ENCODE results near the gene PPP2R2B. TPM values are rescaled to one million over a fixed set of nuclear protein-coding genes. Genes with fewer than 3 reads are reported as not detected.

PPP2R2B gene
- total and polyA plus RNA-seq, 2 of the 4 experiments (the other 2 are of a cell fraction) = not detected

- H2AK5ac ChIP-seq (ENCODE audit: low read depth, low read length) = no peak overlapping the region
- ChIA-PET CTCF (no interaction called here), POLR2A (ENCODE audit: unreplicated experiment) (no interaction called here)
- intact Hi-C loops (cut with micrococcal nuclease) (no loop called here), dilution Hi-C loops (cut with HindIII; ENCODE audit: low sequenced_read_pairs, unreplicated experiment) (no loop called here), in situ Hi-C loops (cut with MboI; ENCODE audit: low sequenced_read_pairs) (no loop called here)
- no TSS peak for BruUV-seq (replicated peaks)
- H2BK5ac ChIP-seq (ENCODE audit: low read depth, low read length, poor library complexity, severe bottlenecking) = no peak overlapping the region
- no peak for ATAC-seq (ENCODE audit: low read depth)
- no peaks in the 10 kb centered on the region for H3K4me1 ChIP-seq (ENCODE audit: control insufficient read depth, insufficient read depth, low read length)
- WGBS, 2 experiments (ENCODE audit: extremely low coverage in 2 of 2, insufficient read length in 1 of 2) = no CpG with 5 or more reads among the region's 2 CpGs
- H3K9me1 ChIP-seq (ENCODE audit: insufficient read depth, low read length) = no peaks in the 10 kb centered on the region
- H4K5ac ChIP-seq (ENCODE audit: low read depth, low read length) = no peak overlapping the region
- no peak overlapping the region for H2BK15ac ChIP-seq (ENCODE audit: low read depth, low read length)
- H3K4ac ChIP-seq (ENCODE audit: low read depth, low read length) = no peak overlapping the region
- H3K14ac ChIP-seq (replicated peaks; ENCODE audit: low read depth, low read length) = no peak overlapping the region
- no peak overlapping the region for H3K27ac ChIP-seq (ENCODE audit: insufficient read depth, low read length)
- no peak overlapping the region for H3K23ac ChIP-seq (ENCODE audit: low read depth, low read length)
- no peak overlapping the region for H2BK20ac ChIP-seq (ENCODE audit: low read depth, low read length)
- no peaks in the 10 kb centered on the region for H3K9me3 ChIP-seq (ENCODE audit: control insufficient read depth, insufficient read depth, low read length)
- no peaks in the 10 kb centered on the region for H3K36me3 ChIP-seq (ENCODE audit: control insufficient read depth, insufficient read depth, low read length)
- no peak for DNase-seq
- no peak overlapping the region for H2BK120ac ChIP-seq (ENCODE audit: low read depth, low read length)
- no peaks in the 10 kb centered on the region for H4K20me1 ChIP-seq (ENCODE audit: insufficient read depth, low read length)
- no peak overlapping the region for H2AK9ac ChIP-seq (replicated peaks; ENCODE audit: low read depth, low read length, poor library complexity)
- no peaks in the 10 kb centered on the region for H3K27me3 ChIP-seq (ENCODE audit: control insufficient read depth, insufficient read depth, low read length)
- H4K8ac ChIP-seq (ENCODE audit: low read depth in 2 of 2, low read length in 2 of 2) = no peak overlapping the region
- H3K56ac ChIP-seq (ENCODE audit: extremely low read depth, insufficient read depth, low read length) = no peak overlapping the region
- TF ChIP-seq BHLHE40 (IDR thresholded peaks at IDR 0.05; ENCODE audit: low read depth, low read length) (no peak), RAD21 (IDR thresholded peaks at IDR 0.05; ENCODE audit: low read length) (no peak), MXI1 (IDR thresholded peaks at IDR 0.05; ENCODE audit: borderline replicate concordance, low read depth, low read length) (no peak), RCOR1 (IDR thresholded peaks at IDR 0.05; ENCODE audit: insufficient replicate concordance, low read length) (no peak), SMC3 (IDR thresholded peaks at IDR 0.05; ENCODE audit: low read depth, low read length) (no peak), RFX5 (IDR thresholded peaks at IDR 0.05; ENCODE audit: low read depth, low read length) (no peak)
- no peak overlapping the region for H3K4me2 ChIP-seq (ENCODE audit: low read depth, low read length)
- no peaks in the 10 kb centered on the region for H3K79me1 ChIP-seq (ENCODE audit: low read depth in 1 of 2, low read length in 2 of 2)
- no peak overlapping the region for H4K91ac ChIP-seq (ENCODE audit: insufficient read depth, low read depth, low read length)
- H3K18ac ChIP-seq (ENCODE audit: low read depth, low read length) = no peak overlapping the region
- no peak overlapping the region for H3K9ac ChIP-seq (ENCODE audit: low read depth, low read length)
- no peak overlapping the region for H2AFZ ChIP-seq (replicated peaks; ENCODE audit: low read length, poor library complexity)
- no peak overlapping the region for H3K4me3 ChIP-seq (ENCODE audit: insufficient read depth, low read depth, low read length)
Observed at GRCh38 chr5:146588331-146589027, 290.1 kb downstream of the PPP2R2B start.
